GM18507 (cell line): ENCODE results near the gene RPS8.
"Not testable (repeated sequence)": the region's sequence is repeated elsewhere in the genome, so short reads cannot be mapped to it uniquely, and the experiment has no call there.

Experiments
- DNase-seq: peaks from one replicate; pipeline ENCODE4 v3.0.0; 2011; ENCODE audit warnings: low read depth; ENCODE audit not compliant: insufficient read length; ENCODE audit errors: extremely low spot score
- FAIRE-seq: peaks from 2 replicates; lab custom pipeline; 2011; peaks lifted over from hg19 to GRCh38; lab: Jason Lieb, UNC

Gene RPS8

GRCh38 chr1:44817307-44817706, 42.0 kb downstream of the RPS8 start:
- FAIRE-seq (no peak), DNase-seq (no peak)

DNA sequence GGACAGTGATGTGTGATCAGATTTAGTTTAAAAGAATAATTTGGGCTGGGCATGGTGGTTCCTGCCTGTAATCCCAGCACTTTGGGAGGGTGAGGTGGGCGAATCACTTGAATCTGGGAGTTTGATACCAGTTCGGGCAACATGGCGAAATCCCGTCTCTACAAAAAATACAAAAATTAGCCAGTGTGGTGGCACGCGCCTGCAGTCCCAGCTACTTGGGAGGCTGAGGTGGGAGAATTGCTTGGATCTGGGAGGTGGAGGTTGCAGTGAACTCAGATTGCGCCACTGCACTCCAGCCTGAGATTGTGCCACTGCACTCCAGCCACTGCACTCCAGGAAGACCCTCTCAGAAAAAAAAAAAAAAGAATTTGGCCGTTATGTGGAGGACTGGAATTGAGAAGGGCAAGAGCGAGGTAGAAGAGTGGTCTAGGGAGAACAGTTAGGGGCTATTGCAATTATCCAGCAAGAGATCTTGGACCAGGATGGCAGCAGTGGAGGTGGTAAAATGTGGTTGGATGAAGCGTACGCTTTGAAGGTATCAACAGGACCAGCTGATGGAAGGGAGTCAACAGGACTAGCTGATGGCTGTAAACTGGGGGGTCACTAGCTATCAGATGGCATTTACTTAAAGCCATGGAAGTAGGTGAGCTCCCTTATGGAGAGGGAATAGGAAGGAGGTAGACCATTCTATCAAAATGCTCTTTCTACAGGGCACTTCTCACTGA, 42.6 kb downstream of the RPS8 start:
- FAIRE-seq, result no peak
- no peak for DNase-seq

GRCh38 chr1:44819196-44819607, 43.9 kb downstream of the RPS8 start:
- no peak for DNase-seq
- no peak for FAIRE-seq

DNA sequence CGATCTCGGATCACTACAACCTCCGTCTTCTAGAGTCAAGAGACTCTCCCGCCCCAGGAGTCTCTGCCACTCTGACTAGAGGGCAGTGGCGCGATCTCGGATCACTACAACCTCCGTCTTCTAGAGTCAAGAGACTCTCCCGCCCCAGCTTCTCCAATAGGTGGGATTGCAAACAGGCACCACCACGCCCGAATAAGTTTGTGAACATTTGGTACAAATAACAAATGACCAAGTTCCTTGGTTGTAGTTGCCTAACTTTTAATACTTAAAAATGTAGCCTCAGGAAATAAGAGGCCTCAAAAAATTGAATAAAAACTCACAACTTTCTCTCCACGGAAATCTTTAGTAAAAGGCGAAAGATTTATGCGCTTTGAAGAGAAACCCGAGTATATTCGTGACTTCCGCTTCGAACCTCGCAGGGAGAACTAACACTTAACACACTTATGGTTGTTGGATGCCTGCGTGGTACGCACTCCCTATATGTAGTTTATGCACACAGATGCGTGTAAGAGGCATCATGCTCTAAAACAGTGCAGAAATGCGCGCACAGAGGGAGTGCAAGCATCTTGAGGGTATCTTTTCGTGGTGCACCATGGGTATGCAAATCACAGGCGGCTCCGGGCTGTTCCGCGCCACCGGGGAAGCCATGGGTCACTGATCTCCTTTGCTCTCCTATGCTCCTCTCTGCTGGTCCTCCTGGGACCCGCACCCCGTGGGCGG, 44.4 kb downstream of the RPS8 start:
- peak; percentile 78 for DNase-seq
- FAIRE-seq, result peak; percentile 98

DNA sequence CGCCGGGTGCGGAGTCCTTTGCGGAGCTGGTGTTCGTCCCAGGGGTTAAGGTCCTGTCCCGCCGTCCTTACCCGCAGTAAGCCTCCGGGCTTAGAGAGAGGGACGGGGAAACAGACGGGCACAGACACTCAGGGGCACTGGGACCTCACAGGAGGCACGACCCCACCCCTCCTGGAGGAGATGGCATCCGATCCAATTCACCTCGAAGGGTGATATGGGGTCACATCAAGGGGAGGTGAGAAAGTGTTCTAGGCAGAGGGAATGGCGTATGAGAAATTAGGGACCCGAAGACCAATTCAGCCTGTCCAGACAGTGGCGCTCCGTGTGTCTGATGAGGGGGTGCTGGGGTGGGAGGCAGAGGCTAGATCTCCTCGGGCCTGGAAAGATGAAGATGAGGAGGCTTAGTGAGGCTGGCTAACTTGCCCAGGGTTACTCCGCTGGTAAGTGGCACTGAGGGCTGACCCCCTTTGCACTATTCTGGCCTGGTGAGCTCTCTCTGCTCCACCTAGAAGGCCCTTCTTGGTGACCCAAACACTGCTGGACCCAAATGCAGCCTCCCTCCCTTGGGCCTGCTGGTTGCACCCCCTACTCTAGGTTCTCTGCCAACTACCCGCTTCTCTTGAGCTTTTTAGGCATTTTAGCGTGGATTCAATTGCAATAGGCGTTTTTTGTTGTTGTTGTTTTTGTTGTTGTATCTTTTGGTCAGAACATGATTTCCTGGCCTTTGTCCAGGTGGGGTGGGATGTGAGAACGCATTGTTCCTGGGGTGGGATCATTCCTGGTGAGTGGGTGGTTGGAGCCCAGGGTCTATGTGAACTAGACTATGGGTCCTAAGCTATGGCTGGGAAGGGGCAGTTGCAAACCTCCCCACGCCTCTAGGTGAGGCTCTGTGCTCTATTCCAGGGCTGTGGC, 45.2 kb downstream of the RPS8 start:
- FAIRE-seq (no peak), DNase-seq (no peak)

DNA sequence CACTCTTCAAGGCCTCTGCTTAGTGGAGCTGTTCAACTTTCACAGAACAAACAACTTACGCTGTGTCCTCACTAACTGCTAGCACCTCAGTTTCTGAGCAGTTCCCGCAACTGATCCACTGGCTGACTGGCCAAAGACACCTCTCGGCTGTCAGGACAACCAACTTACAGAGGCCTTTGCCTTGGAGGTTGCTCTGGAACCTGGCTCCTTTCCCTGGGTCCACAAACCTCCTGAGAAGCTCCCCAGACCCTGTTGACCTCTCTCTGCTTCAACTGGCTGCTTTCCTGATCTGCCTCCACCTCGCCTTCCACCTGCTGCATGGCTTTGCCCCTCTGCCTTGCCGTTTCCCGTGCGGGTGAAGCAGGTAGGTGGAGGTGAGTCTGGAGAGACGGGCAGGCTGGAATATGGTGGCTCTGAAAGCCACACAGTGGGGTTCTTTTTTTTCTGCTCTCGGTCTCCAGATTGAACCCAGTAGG, 45.9 kb downstream of the RPS8 start:
- DNase-seq, result no peak
- FAIRE-seq, result no peak

DNA sequence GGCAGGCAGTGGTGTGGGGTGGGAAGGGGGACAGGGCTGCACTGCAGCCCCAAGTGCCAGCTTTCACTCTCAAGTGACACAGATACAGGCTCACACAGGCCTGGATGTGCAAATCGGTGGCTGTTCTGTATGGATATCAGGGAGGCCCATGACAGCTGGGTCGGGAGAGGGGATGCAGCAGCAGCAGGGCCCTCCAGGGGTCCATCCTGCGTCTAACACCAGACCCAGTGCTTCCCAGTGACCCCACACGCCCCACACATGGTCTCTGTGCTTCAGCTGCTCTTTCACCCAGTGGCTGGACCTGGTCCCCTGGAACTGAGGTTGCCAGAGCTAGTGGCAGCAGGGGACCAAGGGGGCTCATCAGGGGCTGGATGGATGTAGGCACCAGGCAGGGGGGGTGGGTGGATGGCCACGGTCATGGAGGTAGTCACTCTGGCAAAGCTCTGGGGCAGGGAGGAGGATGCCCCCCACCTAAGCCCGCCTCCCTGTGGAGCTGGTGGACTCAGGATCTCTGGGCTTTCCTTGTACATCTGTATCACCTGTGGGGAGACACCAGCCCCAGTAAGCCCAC, 46.9 kb downstream of the RPS8 start:
- no peak for FAIRE-seq

DNA sequence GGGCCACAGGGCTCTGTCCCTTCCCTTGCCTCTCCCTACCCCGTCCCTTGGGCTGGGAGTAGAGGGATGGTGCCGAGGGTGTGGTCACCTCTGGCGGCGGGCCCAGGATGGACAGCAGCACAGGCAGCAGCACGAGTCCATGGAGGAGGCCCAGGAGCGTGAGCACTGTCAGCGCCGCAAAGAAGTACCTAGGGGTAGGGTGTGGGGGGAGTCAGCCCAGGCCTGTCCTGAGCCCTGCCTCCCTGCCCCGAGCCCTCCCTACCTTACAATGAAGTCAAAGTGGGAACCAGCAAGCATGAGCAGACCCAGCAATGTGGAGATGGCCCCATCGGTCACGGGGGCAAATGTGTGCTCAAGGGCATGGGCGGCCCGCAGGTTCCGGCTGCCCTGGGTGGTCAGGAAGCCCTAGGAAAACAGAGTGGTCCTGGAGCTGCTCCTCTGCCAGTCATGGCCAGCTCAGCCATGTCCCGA, 47.7 kb downstream of the RPS8 start:
- DNase-seq (no peak), FAIRE-seq (no peak)

More for the DNA sequence above, 46.9 kb downstream of the RPS8 start:
- no peak for DNase-seq

- FAIRE-seq, DNase-seq: not testable (repeated sequence)
These were observed 49.1 kb downstream of the RPS8 start for GRCh38 chr1:44824392-44824791.

DNA sequence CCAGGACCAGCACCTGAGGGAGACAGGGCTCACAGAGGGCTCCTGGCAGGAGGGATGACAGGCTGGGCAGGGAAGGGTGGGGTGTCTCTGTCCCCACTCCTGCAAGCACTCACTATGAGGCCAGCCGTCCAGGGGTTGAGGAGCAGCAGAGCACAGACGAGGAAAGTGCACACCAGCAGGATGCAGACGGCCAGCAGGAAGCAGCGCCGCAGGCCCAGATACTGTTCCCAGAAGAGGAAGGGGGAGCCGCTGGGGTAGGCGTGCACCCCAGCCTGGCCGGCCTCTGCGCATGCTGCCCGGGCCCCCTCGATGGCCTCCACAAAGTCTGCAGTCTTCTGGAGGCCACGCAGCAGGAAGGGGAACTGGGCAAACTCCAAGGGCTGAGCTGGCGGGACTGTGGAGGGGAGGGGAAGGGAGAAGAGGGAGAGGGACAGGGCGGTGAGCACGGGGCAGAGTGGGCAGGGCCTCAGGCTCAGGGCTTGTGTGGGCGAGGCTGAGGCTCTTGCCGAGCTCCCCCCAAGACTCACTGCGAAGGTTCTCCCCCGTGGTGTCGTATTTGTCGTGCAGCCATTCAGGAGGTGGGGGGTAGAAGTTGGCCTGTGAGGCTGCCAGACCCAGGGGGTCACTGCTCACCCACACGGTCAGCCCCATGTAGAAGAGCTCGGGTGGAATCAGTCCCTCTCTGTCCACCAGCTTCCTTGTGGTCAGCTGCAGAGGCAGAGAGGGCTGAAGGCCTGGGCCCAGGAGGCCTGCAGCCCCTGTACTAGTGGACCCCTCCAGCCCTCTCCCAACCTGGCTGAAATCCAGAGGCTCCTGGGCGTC, 51.2 kb downstream of the RPS8 start:
- FAIRE-seq, result no peak
- no peak for DNase-seq

- FAIRE-seq, result no peak
These were observed 52.1 kb downstream of the RPS8 start for GRCh38 chr1:44827197-44828002.

GRCh38 chr1:44828003-44828651, 52.8 kb downstream of the RPS8 start:
- no peak for DNase-seq
- FAIRE-seq, result no peak

More at GRCh38 chr1:44827197-44828002, 52.1 kb downstream of the RPS8 start:
- no peak for DNase-seq
